HG02759 (cell line): ENCODE measurements around the gene CHURC1.

ENCODE experiments used
- ATAC-seq: cut with Tn5 transposase; IDR thresholded peaks from one replicate; pipeline ENCODE4 v1.9.1; 2021; ENCODE audit warnings: mild to moderate bottlenecking, moderate library complexity; ENCODE audit not compliant: unreplicated experiment

CHURC1 gene

DNA sequence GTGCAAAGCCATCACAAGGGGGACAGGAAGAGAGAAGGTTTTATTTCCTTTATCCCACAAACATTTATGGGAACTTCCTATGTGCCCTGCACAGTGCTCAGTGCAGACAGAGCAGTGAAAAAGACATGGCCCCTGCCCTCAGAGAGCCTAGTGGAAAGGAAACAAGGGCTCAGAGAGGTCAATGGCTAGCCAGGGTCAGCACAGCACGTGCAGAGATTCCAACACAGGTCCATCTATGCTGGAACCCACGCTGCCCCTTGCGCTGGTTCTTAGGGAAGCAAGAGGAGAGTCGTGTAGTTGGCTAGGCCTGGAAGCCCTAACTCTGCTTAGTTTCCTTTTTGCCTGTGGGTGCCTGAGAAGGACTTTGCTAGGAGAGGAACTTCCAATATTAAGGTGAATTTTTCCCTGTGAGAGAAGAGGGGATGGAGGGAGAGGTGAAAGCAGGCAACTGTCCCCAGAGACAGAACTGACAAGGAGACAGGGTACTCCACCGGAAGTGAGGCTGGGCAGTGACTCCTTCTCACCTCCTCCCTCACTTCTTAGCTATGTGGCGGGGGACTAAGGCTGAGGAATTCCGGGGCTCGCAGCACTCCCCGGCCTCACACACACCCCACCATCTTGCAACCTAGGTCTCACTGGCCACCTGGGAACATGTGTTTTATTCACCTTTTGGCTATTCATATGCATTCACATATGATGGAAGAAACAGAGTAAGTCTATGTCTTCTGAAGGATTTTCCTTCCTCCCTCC, 40.4 kb downstream of the CHURC1 start:
- no peak for ATAC-seq

DNA sequence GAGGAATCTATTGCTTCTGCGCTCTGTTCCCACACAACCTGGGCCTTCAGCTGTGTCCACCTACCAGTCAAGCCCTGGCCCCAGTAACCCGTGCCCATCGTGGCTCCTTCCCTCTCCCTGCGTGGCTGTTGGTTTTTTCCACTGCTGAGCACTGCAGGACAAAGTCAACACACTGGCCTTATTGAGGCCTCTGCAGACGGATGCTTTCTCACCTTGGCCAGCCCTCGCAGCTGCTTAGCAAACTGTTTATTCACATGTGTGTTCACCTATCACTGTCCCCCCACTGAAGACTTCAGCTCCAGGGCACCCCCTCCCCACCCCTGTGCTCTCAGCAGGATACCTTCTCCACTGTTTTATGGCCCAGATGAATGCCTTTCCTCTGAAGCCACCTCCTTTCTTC, 41.0 kb downstream of the CHURC1 start:
- no peak for ATAC-seq

DNA sequence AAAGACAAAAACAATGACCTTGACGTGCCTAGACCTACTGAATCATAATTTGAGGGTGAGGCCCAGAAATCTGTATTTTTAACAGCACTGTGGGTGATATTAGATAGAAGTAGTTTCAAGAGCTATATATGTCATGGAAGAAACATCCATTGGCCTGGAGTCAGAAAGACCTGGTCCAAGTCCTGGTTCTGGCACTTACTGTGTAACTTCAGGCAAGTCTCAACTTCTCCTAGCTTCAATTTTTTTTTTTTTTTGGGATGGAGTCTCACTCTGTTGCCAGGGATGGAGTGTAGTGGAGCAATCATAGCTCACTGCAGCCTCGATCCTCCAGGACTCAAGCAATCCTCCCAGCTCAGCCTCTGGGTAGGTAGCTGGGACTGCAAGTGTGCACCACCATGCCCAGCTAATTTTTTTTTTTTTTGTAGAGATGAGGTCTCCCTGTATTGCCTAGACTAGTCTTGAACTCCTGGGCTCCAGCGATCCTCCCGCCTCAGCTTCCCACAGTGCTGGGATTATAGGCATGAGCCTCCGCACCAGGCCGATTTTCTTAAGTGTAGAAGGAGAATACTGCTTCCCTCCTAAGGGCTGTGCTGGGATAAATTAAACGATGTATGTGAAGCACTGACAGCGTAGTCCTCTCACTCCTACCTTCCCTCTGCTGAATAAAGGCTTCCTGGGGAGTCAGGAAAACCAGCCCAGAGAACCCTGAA, 42.6 kb downstream of the CHURC1 start:
- ATAC-seq = no peak

DNA sequence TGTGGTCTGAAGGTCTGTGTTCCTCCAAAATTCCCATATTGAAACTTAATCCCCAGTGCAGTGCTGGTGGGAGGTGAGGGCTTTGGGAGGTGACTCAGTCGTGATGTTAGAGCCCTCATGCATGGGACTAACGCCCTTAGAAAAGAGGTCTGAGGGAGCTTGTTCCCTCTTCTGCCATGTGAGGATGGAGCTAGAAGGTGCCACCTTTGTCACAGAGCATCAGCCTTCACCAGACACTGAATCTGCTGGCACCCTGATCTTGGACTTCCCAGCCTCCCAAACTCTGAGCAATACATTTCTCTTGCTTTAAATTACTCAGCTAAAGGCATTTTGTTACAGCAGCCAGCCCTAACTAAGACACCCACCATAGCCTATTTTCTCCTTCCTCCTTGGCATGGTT, 43.9 kb downstream of the CHURC1 start:
- no peak for ATAC-seq

DNA sequence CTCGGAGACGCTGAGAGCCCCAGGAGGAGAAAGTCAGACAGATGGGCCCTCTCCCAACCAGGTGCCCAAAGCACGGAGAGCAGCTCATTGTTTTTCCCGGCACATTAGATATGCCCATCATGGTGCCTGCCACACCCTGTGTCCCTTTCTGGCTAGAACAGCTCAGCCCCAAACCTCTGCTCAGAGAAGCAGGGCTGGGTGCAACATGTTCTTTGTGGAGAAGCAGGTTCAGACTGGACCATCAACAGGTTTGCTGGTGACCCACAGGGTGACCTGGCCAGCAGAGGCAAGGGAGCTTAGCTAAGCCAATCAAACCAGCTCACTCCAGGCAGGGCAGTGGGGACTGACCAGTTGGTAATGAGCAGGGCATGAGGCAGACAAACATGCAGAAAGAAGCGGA, 44.5 kb downstream of the CHURC1 start:
- no peak for ATAC-seq

DNA sequence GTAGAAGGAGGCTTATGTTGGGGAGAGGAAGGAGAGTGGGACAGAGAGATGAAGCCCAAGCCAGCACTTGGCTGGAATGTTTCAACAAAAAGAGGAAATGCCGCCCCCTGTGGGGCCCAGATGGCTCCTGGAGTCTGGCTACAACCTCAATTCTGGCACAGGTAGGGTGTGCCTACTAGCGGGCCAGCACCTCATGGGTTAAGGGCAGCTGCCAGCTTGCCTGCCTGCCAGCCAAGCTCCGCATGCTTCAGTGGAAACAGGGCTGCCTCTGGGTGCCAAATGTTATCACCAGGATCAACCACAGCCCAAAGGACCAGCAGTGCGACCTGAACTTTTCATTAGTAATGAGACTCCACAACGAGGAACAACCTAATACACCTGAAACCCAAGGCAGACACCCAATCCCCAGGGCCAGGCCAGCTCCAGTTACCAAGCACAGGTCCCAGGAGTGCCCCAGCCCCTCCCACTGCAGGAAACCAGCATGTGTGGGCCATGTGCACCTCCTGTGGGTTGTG, 46.6 kb downstream of the CHURC1 start:
- no peak for ATAC-seq

DNA sequence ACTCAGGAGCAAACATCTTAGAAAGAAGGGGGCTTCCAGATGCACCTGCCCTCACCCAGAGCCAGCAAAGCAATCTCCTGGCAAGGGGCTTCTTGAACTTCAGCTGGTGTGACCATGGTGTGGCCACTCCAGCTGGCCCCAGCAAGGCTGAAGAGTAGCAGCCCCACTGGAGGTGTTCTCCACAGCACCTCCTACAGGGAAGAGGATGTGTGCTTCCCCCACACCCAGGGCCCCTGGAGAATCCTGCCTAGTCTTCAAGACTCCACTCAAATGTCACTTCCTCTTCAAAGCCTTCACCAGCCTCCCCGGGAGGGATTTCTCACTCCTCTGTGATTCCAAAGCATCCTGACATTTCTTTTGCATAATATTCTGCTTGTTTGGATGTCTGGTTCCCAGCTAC, 49.4 kb downstream of the CHURC1 start:
- no peak for ATAC-seq

DNA sequence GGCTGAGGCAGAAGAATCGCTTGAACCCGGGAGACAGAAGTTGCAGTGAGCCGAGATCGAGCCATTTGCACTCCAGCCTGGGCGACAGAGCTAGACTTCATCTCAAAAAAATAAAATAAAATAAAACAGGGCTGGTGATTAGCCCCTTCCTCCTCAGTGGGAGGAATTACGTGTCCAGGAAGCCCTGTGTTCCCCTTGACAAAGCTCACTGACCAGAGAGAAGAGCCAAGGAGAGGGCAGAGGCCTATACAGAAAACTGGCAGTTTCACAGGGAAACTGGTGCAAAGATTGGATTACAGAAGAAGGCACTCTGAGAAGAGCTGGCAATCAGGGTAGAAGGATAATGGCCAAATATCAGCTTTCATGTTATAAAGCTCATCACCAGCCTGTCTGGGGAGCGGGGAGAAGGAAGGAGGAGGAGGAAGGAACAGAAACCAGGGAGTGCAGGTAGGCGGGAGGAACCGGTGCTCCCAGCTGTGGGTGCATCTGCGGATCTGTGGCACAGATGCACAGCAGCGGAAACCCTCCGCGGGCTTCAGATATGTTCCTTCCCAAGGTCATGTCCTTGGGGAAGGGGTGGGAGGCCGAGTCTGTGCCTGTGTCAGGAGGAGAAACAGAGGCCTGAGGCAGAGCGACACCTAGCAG, 51.2 kb downstream of the CHURC1 start:
- ATAC-seq = no peak

DNA sequence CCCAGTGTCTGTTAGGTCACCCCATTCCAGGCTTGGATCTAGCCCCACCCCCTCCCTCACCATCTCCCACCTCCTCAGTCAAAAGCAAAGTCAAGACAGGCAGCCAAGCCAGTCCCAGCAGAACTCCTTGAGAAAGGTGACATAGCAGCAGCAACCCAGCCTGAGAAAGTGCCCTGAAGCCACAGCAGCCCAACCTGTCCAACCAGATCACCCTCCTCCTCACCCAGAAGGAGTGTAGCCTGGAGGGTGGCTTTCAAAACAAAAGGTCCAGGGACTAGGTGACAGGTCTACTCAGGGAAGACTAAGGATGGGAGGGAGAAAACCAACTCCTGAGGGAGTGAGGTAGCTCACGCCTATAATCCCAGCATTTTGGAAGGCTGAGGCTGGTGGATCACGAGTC, 52.7 kb downstream of the CHURC1 start:
- no peak for ATAC-seq

DNA sequence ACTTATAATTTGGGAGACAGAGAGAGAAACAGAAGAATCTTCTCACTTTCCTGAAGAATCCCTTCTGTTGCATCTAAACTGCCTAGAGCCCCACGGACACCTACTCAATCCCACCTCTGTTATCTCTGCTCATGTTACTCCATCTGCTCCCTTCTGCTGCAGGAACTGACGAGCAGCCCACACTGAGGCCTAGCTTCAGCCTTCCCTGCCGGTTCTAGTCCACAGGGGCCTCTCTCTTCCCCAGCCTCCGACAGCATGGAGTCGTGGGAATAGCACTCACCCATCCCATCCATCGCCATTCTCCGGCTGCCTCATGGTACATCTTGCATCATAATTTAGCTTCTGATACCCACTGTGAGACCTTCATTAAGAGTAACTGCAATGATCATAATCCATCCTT, 53.9 kb downstream of the CHURC1 start:
- ATAC-seq = no peak

DNA sequence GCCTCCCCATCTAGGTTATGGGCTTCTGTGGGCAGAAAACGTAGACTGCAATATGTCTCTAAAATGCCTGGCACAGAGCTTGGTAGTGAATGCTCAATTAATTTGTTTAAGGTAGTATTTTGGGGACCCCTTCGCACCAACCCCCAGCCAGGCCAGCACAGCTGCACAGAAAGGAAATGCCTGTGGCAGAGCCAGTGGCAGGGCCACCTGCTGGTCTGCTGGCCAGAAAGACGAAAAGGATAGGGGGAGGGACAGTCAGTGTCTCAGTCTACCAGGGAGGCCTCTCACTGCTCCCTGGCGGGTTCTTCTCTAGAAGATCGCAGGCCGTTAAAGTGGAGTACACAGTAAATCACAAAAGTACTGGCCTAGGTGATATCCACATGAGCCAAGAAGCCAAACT, 54.4 kb downstream of the CHURC1 start:
- ATAC-seq = no peak

DNA sequence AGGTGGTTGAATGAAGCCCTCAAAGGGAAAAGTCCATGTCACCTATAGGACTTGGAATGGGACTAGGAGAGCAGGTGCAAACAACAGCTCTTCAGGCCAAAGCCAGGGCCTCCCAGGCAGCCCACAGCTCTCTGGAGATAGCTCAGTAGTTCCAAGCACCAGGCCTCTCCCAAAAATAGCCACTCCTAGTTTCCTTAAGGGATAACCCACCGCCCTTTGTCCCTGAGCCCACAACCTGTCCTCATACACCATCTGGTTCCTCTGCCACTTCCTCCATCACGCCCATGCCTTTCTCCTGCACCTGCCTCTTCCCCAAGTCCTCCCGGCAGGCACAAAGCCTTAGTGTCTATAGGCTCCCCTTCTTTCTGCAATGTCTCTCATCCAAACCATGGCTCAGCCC, 55.8 kb downstream of the CHURC1 start:
- no peak for ATAC-seq

DNA sequence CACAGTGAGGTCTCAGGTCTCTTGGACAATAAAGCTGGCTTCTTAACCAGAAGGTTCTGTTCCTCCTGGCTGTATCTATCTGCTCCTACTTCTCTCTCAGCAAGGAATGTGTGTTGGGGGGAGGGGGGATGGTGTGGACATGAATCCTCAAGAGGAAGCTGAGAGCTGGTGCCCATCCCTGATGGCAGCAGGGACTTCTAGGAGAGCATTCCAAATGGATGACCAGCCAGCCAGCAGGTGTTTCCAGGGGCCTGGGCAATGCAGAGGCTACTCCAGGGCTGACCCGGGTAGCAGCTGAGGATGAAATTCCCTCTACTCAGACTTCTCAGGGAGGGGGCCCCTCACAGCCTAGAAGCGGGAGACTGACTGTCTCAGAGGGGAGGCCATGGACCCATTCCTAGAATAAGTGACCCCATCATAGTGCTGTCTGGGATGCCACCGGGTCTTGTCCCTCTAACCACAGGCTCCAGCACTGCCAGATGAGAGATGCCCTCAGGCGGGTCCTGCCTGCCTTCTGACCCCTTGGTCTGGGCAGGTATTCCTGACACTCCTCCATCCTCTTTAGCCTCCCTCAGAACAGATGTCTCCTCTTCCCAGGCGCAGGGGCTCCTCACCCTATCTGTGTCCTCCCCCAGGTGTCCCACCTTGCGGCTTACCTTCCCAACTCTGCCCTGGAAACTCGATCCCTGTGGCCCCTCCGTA, 56.7 kb downstream of the CHURC1 start:
- ATAC-seq = no peak

DNA sequence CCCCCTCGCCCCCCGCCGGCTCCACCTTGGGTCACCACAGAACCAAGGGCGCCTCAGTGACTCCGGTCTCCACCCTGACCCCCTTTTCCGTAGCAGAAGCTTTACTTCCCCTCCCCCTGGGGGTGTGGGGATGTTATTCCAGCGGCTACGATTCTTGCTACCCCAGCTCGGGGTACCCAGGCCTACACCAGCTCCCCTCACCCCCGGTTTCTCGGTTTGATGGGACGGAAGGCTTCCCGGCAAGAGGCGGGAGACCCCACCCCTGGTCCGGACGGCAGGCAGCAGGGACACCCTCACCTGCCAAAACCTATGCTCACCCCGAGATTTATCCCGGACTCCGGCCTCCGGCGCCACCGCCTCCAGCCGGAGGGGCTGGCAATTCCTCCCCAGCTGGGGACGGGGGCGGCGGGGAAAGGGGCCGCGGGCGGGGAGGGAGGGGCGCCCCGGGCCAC, 57.3 kb downstream of the CHURC1 start:
- ATAC-seq = no peak

DNA sequence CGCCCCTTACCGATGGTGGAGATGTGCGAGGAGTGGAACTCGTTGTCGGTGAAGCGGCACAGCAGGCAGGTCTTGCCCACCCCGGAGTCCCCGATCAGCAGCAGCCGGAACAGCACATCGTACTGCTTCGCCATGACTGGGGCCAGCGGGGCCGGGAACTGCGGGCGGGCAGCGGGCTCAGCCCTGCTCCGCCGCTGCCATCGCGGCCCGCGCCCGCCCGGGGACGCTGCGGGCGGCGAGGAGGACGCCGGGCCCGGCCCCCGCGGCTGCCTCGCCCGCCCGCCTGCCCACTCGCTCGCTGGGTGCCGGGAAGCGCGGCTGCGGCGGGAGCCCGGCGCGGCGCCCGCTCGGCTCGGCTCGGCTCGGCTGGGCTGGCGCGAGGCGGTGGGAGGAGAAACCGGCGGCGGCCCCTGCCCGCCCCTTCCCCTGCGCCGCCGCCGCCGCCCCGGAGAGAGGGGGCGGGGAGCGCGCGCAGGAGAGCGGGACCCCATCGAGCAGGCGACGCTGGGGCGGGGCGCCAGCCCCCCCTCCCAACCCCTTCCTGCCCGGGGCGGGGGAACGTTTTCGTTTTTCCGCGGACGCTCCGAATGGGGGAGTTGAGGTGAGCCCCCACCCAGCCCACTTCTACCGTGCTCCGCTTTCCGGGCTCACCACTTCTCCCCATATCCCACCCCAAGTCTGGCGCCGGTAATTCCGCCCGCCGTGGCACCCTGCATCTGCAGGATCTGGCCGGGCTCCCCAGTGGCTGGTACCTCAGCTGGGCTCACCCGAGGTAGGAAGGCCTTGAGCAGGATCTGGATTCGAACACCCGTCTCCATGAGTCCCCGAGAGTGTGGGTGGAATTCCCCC, 57.9 kb downstream of the CHURC1 start, which contains the start of gene RAB15:
Gene RAB15, minus strand, starts transcription at position 394 of the 849 bp plus-strand sequence. Its CDS starts 260 bp downstream, at position 134.
- peak; percentile 68 for ATAC-seq

DNA sequence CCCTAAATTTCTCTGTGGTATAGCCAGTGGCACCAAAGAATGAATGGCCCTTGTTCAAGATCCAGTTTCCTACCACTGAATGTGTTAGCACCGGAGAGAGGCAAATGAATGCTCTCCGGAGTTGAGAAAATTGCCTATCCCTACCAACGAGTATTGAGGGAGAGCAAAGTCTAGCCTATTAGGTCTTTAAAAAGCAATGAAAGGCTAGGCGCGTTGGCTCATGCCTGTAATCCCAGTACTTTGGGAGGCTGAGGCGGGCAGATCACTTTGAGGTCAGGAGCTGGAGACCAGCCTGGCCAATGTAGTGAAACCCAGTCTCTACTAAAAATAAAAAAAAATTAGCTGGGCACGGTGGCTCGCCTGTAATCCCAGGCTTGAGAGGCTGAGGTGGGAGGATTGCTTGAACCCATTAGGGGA, 58.8 kb downstream of the CHURC1 start:
- no peak for ATAC-seq

DNA sequence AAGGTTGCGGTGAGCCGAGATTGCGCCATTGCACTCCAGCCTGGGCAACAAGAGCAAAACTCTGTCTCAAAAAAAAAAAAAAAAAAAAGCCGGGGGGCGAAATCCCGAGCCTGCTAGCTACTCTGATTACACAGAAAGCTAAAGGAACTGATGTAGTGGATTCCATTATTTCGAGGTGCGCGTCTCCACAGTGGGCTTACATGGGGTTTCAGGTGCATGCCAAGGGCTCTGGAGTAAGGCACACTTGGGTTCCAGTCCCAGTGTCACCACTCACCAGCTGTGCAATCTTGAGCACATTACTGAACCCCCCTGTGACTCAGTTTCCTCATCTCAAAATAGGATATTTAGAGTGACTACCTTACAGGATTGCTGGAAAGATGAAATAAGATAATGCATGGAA, 59.6 kb downstream of the CHURC1 start:
- ATAC-seq = no peak

DNA sequence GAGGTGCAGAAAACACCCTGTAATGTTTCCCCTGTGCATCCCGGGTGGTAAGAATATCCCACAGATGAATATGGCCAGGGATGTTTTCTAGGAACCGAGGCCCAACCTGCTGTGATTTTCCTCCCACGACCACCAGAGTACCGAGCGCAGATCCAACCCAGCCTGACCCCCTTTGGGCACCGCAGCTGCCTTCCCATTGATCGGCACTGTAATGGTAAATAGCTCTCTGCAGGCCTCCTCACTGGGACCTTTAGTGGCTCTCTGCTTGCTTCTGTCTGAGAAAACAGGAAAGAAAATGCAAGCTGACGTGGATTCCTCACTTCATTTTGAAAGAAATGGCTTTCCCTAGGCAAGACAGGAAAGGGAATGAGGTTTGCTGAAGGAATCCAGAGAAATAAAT, 60.3 kb downstream of the CHURC1 start:
- no peak for ATAC-seq

DNA sequence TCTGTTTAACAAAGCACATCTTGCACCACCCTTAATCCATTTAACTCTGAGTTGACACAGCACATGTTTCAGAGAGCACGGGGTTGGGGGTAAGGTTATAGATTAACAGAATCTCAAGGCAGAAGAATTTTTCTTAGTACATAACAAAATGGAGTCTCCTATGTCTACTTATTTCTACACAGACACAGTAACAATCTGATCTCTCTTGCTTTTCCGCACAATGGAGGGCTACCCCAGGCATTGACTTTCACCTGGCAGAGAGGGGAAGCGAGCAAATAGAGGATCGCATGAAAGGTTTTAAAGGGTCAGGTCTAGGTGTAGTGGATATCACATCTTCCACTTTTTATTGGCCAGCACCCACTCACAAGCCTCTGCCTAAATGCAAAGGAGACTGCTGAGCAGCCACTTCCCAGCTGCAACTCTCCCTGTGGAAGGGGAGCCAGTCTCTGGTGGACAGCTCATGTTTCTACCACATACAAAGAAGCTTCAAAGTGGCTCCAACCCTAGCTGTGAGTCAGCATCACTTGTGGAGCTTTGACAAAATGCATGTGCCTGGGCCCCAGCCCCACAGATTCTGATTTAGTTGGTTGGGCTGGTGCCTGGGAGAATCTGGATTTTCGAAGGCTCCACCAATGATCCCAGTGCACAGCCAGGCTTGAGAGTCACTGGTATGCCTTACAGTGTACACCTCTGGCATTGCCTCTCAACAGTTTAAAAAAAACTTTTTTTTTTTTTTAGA, 65.2 kb downstream of the CHURC1 start:
- ATAC-seq = no peak
